HG03064 (cell line): ENCODE results near the gene STX1B.
"Not testable (repeated sequence)": the region's sequence is repeated elsewhere in the genome, so short reads cannot be mapped to it uniquely, and the experiment has no call there.

Experiments
- ATAC-seq: cut with Tn5 transposase; IDR thresholded peaks from one replicate; pipeline ENCODE4 v1.9.1; 2021; ENCODE audit warnings: low read depth; ENCODE audit not compliant: unreplicated experiment

The STX1B gene

GRCh38 chr16:31010585-31011325 is at the start of gene STX1B:
TSS of gene STX1B (minus strand) at chr16:31010638. CDS start at chr16:31010396, 242 bp downstream.
- ATAC-seq: no peak

GRCh38 chr16:31055613-31056012 is 45.2 kb upstream of the STX1B start:
- no peak for ATAC-seq

GRCh38 chr16:31052114-31052513 is 41.7 kb upstream of the STX1B start:
- ATAC-seq: no peak

- no peak for ATAC-seq
Measured at GRCh38 chr16:31050280-31051030, 40.0 kb upstream of the STX1B start.

GRCh38 chr16:31043898-31044481 is 33.6 kb upstream of the STX1B start:
- ATAC-seq: no peak

- no peak for ATAC-seq
Measured at GRCh38 chr16:31043352-31043751, 32.9 kb upstream of the STX1B start.

- ATAC-seq: no peak
Measured at GRCh38 chr16:31042866-31043265, 32.4 kb upstream of the STX1B start.

- ATAC-seq: no peak
Measured at GRCh38 chr16:31038993-31039392, 28.6 kb upstream of the STX1B start.

- no peak for ATAC-seq
Measured at GRCh38 chr16:31036691-31037090, 26.3 kb upstream of the STX1B start.

GRCh38 chr16:31033709-31034492 is 23.5 kb upstream of the STX1B start:
- no peak for ATAC-seq

GRCh38 chr16:31032736-31033708 is 22.6 kb upstream of the STX1B start, which contains the start of gene STX4:
TSS of gene STX4 (plus strand) at chr16:31033558. CDS start at chr16:31033806, 248 bp downstream.
- peak; percentile 53 for ATAC-seq

GRCh38 chr16:31031276-31031675 is 20.8 kb upstream of the STX1B start:
- no peak for ATAC-seq

- ATAC-seq: no peak
Measured at GRCh38 chr16:31029272-31029671, 18.8 kb upstream of the STX1B start.

- ATAC-seq: no peak
Measured at GRCh38 chr16:31025339-31025738, 14.9 kb upstream of the STX1B start.

GRCh38 chr16:31023627-31024226 is 13.3 kb upstream of the STX1B start:
- ATAC-seq: no peak

- no peak for ATAC-seq
Measured at GRCh38 chr16:31023252-31023602, 12.8 kb upstream of the STX1B start.

- ATAC-seq: no peak
Measured at GRCh38 chr16:31022544-31023251, 12.3 kb upstream of the STX1B start.

- ATAC-seq: no peak
Measured at GRCh38 chr16:31020536-31020935, 10.1 kb upstream of the STX1B start.

- ATAC-seq: not testable (repeated sequence)
Measured at GRCh38 chr16:31017756-31018155, 7.3 kb upstream of the STX1B start.
